IPS-18c (cell line): ENCODE results near the gene ASIC4.
A peak's percentile ranks its signal among the peaks of the same experiment; 100 is the strongest.

Experiments used
- H3K4me3 ChIP-seq: 2 replicates; pipeline ENCODE4 v1.7.0; 2013; ENCODE audit warnings: low read depth, mild to moderate bottlenecking, low read length, moderate library complexity; ENCODE audit not compliant: insufficient read depth
- H3K9me3 ChIP-seq: one replicate; pipeline ENCODE4 v1.6.1; 2013; ENCODE audit warnings: mild to moderate bottlenecking, low read length, moderate library complexity; ENCODE audit not compliant: control insufficient read depth, insufficient read depth

The ASIC4 gene

DNA sequence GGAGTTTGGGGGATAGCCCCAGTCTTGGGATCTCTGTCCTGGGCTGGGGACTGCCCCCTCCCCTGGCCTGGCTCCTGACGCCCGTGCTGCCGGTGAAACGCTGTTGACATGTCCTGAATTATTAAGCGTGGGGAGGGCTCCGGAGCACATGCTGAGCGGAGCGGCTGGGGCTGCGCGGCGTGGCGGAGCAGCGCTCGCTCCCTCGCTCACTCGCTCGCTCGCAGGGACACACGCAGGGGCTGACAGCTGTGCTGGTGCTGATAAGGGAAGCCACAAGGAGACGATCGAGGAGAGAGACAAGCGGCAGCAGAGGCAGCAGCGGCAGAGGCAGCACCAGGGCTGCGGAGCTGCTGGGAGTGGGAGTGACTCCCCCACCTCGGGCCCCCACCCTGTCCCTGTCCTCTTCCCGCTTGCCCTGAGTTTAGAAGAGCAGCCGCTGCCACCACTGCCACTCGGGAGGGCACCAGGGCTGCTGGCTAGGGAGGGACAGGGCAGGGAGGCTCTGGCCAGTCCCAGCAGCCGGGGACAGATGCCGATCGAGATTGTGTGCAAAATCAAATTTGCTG lies at the start of gene ASIC4:
ASIC4 (plus strand) TSS at position 287 of the 566 bp plus-strand sequence; CDS start at position 530, 243 bp downstream.
- H3K9me3 ChIP-seq: no peaks in the 10 kb centered on the region
- no peak within 1 kb of the TSS; the same call in 1 of the 2 replicates for H3K4me3 ChIP-seq

- no peak overlapping the region for H3K4me3 ChIP-seq
- H3K9me3 ChIP-seq: no peaks in the 10 kb centered on the region
These were observed 48.4 kb upstream of the ASIC4 start for GRCh38 chr2:219465659-219466561.

- Histone ChIP-seq H3K9me3 (no peaks in the 10 kb centered on the region), H3K4me3 (no peak overlapping the region)
These were observed 47.2 kb upstream of the ASIC4 start for GRCh38 chr2:219466816-219467735.

- no peaks in the 10 kb centered on the region for H3K9me3 ChIP-seq
- H3K4me3 ChIP-seq: no peak overlapping the region
These were observed 46.6 kb upstream of the ASIC4 start for GRCh38 chr2:219467736-219468075.

- no peaks in the 10 kb centered on the region for H3K9me3 ChIP-seq
- no peak overlapping the region for H3K4me3 ChIP-seq
These were observed 45.7 kb upstream of the ASIC4 start for GRCh38 chr2:219468410-219469185.

DNA sequence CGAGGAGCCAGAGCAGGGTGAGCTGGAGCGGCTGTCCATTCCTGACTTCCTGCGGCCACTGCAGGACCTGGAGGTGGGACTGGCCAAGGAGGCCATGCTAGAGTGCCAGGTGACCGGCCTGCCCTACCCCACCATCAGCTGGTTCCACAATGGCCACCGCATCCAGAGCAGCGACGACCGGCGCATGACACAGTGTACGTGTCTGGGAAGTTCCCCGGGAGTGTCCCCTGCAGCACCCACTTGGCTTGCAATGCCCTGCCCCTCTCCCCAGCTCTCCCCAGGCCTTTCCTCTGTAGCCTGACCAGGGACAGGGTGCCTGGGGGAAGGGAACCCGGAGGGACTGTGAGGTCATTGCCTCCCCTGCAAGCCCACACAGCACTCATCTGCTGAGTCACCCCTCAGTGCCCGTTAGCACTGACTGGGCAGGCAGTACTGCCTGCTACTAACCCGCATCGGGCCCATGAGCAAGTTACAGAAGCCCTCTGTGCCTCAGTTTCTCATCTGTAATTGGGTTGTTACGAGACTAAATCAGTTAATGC lies 45.0 kb upstream of the ASIC4 start:
- no peak overlapping the region for H3K4me3 ChIP-seq
- no peaks in the 10 kb centered on the region for H3K9me3 ChIP-seq

DNA sequence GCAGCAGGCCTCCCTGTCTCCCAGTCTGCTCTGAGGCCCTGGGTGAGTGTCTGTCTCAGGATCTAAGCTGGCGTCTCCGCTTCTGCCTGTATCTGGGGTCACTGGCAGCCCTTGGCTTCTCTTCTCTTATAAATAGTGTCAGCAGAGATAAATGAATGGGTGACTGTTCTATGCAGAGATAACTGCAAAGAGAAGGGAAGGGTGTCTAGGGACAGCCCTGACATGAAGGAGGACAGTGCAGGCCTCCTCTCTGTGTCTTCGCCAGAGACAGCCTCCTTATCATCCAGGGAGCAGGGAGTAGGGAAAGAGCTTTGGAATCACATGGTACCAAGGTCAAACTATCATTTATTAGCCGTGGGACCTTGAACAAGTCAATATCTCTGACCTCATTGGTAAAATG lies 43.9 kb upstream of the ASIC4 start:
- Histone ChIP-seq H3K9me3 (no peaks in the 10 kb centered on the region), H3K4me3 (no peak overlapping the region)

GRCh38 chr2:219471476-219472371 lies 42.6 kb upstream of the ASIC4 start:
- no peak overlapping the region for H3K4me3 ChIP-seq
- H3K9me3 ChIP-seq: no peaks in the 10 kb centered on the region

DNA sequence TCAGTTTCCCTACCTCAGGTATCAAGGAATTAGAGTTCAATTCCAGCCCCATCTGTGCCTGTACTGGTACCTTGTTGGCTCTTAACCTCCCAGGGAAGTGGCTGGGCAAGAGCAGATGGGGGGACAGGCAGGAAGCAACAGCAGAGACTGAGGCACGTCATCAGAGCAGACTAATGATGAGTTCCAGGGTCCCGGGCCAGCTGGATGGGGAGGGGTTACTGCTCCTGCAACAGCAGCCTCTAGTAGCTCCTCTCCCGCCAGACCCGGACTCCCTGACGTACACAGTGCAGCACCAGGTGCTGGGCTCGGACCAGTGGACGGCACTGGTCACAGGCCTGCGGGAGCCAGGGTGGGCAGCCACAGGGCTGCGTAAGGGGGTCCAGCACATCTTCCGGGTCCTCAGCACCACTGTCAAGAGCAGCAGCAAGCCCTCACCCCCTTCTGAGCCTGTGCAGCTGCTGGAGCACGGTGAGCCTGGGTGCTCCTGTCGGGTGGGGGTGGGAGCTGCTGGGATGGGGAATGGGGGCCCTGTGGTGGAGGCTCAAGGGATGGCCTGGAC lies 41.6 kb upstream of the ASIC4 start:
- H3K4me3 ChIP-seq: no peak overlapping the region
- no peaks in the 10 kb centered on the region for H3K9me3 ChIP-seq

DNA sequence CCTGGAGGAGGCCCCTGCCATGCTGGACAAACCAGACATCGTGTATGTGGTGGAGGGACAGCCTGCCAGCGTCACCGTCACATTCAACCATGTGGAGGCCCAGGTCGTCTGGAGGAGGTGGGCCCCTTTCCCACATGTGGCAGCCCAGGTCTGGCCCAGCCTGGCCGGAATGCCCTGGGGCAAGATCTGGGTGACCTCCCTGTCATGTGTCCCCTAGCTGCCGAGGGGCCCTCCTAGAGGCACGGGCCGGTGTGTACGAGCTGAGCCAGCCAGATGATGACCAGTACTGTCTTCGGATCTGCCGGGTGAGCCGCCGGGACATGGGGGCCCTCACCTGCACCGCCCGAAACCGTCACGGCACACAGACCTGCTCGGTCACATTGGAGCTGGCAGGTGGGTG lies 40.8 kb upstream of the ASIC4 start:
- no peaks in the 10 kb centered on the region for H3K9me3 ChIP-seq
- no peak overlapping the region for H3K4me3 ChIP-seq

DNA sequence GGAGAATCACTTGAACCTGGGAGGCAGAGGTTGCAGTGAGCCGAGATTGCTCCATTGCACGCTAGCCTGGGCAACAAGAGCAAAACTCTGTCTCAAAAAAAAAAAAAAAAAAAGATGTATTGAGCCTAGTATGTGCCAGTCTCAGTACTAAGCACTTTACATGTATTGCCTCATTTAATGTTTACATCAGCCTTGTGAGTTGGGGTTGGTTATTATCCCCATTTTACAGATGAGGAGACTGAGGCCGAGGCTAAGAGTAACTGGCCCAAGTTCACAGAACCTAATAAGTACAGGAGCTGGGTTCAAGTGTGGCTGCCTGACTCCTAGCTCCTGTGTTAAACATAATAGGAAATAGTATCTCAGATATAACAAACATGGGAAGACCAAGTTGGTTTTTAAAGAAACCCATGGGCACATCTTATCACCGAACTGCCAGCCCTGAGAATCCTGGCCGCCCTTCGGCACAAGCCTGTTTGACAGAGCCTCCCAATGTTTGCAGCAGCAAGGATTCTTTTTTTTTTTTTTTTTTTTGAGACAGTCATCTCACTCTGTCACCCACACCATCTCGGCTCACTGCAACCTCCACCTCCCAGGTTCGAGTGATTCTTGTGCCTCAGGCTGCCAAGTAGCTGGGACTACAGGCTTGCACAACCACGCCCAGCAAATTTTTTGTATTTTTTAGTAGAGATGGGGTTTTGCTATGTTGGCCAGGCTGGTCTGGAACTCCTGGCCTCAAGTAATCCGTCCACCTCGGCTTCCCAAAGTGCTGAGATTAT lies 39.8 kb upstream of the ASIC4 start:
- no peak overlapping the region for H3K4me3 ChIP-seq
- H3K9me3 ChIP-seq: no peaks in the 10 kb centered on the region

DNA sequence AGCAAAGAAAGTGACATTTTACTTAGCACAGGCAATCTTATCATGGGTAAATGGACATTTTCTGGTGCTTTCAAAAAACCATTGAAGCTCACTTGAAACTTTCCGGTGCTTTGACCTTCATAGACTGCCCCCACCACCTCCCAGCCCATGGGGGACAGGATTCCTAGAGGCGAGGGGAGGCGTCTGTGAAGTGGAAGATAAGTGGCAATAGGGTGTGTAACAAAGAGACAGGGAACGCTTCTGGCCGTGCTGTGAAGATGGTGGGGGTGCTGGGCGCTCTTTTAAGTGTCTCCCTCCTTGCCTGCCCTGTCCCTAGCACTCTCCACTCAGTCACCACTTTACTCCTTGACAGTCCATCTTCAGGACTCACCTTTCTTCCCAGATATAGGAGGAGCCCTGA lies 39.0 kb upstream of the ASIC4 start:
- Histone ChIP-seq H3K9me3 (no peaks in the 10 kb centered on the region), H3K4me3 (no peak overlapping the region)

- Histone ChIP-seq H3K9me3 (no peaks in the 10 kb centered on the region), H3K4me3 (peak overlapping the region; percentile 32; the same call in 1 of the 2 replicates)
These were observed 38.3 kb upstream of the ASIC4 start for GRCh38 chr2:219475697-219476651.

GRCh38 chr2:219476652-219477151 lies 37.6 kb upstream of the ASIC4 start:
- Histone ChIP-seq H3K4me3 (peak overlapping the region; percentile 32; the same call in 1 of the 2 replicates), H3K9me3 (no peaks in the 10 kb centered on the region)
